T1000 (cell line): ENCODE data around the gene SORBS2.

Source experiments
- DNase-seq: peaks from one replicate; lab custom pipeline; 2025; ENCODE audit warnings: mixed read lengths; lab: John Stamatoyannopoulos, UW

Gene SORBS2

GRCh38 chr4:185677637-185678314 is 134.2 kb downstream of the SORBS2 start:
- no peak for DNase-seq

GRCh38 chr4:185672618-185673017 is 139.4 kb downstream of the SORBS2 start:
- no peak for DNase-seq

- no peak for DNase-seq
Measured at GRCh38 chr4:185672151-185672550, 139.8 kb downstream of the SORBS2 start.

- DNase-seq, result no peak
Measured at GRCh38 chr4:185671496-185671895, 140.5 kb downstream of the SORBS2 start.

GRCh38 chr4:185671066-185671465 is 140.9 kb downstream of the SORBS2 start:
- DNase-seq, result no peak

GRCh38 chr4:185669288-185669687 is 142.7 kb downstream of the SORBS2 start:
- DNase-seq, result no peak

- DNase-seq, result no peak
Measured at GRCh38 chr4:185666156-185666555, 145.8 kb downstream of the SORBS2 start.

- DNase-seq, result no peak
Measured at GRCh38 chr4:185665655-185666054, 146.3 kb downstream of the SORBS2 start.

GRCh38 chr4:185664481-185664880 is 147.5 kb downstream of the SORBS2 start:
- DNase-seq, result no peak

- DNase-seq, result no peak
Measured at GRCh38 chr4:185662030-185662778, 149.8 kb downstream of the SORBS2 start.

- DNase-seq, result no peak
Measured at GRCh38 chr4:185660340-185660739, 151.7 kb downstream of the SORBS2 start.

GRCh38 chr4:185657699-185658098 is 154.3 kb downstream of the SORBS2 start:
- no peak for DNase-seq

GRCh38 chr4:185657183-185657582 is 154.8 kb downstream of the SORBS2 start:
- no peak for DNase-seq

- DNase-seq, result no peak
Measured at GRCh38 chr4:185656467-185656931, 155.5 kb downstream of the SORBS2 start.

GRCh38 chr4:185654965-185655554 is 156.9 kb downstream of the SORBS2 start:
- DNase-seq, result no peak

GRCh38 chr4:185654311-185654710 is 157.7 kb downstream of the SORBS2 start:
- no peak for DNase-seq

- no peak for DNase-seq
Measured at GRCh38 chr4:185651851-185652250, 160.1 kb downstream of the SORBS2 start.

- no peak for DNase-seq
Measured at GRCh38 chr4:185651137-185651677, 160.8 kb downstream of the SORBS2 start.

- DNase-seq, result no peak
Measured at GRCh38 chr4:185648631-185649030, 163.4 kb downstream of the SORBS2 start.

GRCh38 chr4:185645403-185645802 is 166.6 kb downstream of the SORBS2 start:
- no peak for DNase-seq

- no peak for DNase-seq
Measured at GRCh38 chr4:185644408-185644807, 167.6 kb downstream of the SORBS2 start.

GRCh38 chr4:185642907-185643306 is 169.1 kb downstream of the SORBS2 start:
- no peak for DNase-seq
